ENCODE data around the gene TBC1D14.

Gene TBC1D14

GRCh38 chr4:6912441-6912840 is 2.8 kb downstream of the TBC1D14 start:
- intact Hi-C loops (cut with DNase I; ENCODE audit: low total_unique reads), result no loop called here
- H3K4me3 ChIP-seq, result no peak overlapping the region
- no peaks in the 10 kb centered on the region for H3K36me3 ChIP-seq
- H3K9me3 ChIP-seq, result no peaks in the 10 kb centered on the region
- no peak for TF ChIP-seq CTCF (IDR thresholded peaks at IDR 0.05)
- H3K4me1 ChIP-seq, result peaks cover 0 to 45% (median 29%) of the 10 kb centered on the region in 4 donors
- no peaks in the 10 kb centered on the region for H3K27me3 ChIP-seq
- no peak overlapping the region for H3K27ac ChIP-seq
- no peak for DNase-seq

- peaks cover 0 to 40% (median 25%) of the 10 kb centered on the region in 4 donors for H3K4me1 ChIP-seq
- intact Hi-C loops (cut with DNase I; ENCODE audit: low total_unique reads), result no loop called here
- H3K9me3 ChIP-seq, result no peaks in the 10 kb centered on the region
- no peaks in the 10 kb centered on the region for H3K36me3 ChIP-seq
- no peak overlapping the region for H3K4me3 ChIP-seq
- no peak for DNase-seq
- no peak for TF ChIP-seq CTCF (IDR thresholded peaks at IDR 0.05)
- H3K27me3 ChIP-seq, result no peaks in the 10 kb centered on the region
- no peak overlapping the region for H3K27ac ChIP-seq
These were observed 3.8 kb downstream of the TBC1D14 start for GRCh38 chr4:6913350-6913905.

- TF ChIP-seq CTCF (IDR thresholded peaks at IDR 0.05), result no peak
- H3K36me3 ChIP-seq, result no peaks in the 10 kb centered on the region
- no peak overlapping the region for H3K4me3 ChIP-seq
- H3K9me3 ChIP-seq, result no peaks in the 10 kb centered on the region
- peaks cover 0 to 33% (median 21%) of the 10 kb centered on the region in 4 donors for H3K4me1 ChIP-seq
- no peak for DNase-seq
- no peaks in the 10 kb centered on the region for H3K27me3 ChIP-seq
- intact Hi-C loops (cut with DNase I; ENCODE audit: low total_unique reads), result no loop called here
- no peak overlapping the region for H3K27ac ChIP-seq
These were observed 4.8 kb downstream of the TBC1D14 start for GRCh38 chr4:6914448-6914847.

- Histone ChIP-seq H3K36me3 (no peaks in the 10 kb centered on the region), H3K27ac (no peak overlapping the region), H3K27me3 (no peaks in the 10 kb centered on the region), H3K9me3 (no peaks in the 10 kb centered on the region), H3K4me1 (peaks cover 0 to 34% (median 19%) of the 10 kb centered on the region in 4 donors), H3K4me3 (no peak overlapping the region)
- intact Hi-C loops (cut with DNase I; ENCODE audit: low total_unique reads), result no loop called here
- DNase-seq, result no peak
- no peak for TF ChIP-seq CTCF (IDR thresholded peaks at IDR 0.05)
These were observed 5.7 kb downstream of the TBC1D14 start for GRCh38 chr4:6915041-6916005.

- Histone ChIP-seq H3K4me1 (peaks cover 0 to 26% (median 13%) of the 10 kb centered on the region in 4 donors), H3K27ac (no peak overlapping the region)
These were observed 6.5 kb downstream of the TBC1D14 start for GRCh38 chr4:6916069-6916586.

More at GRCh38 chr4:6916069-6916586, 6.5 kb downstream of the TBC1D14 start:
- intact Hi-C loops (cut with DNase I; ENCODE audit: low total_unique reads), result no loop called here
- TF ChIP-seq CTCF (IDR thresholded peaks at IDR 0.05), result no peak
- no peak for DNase-seq
- Histone ChIP-seq H3K4me3 (no peak overlapping the region), H3K27me3 (no peaks in the 10 kb centered on the region), H3K9me3 (no peaks in the 10 kb centered on the region), H3K36me3 (no peaks in the 10 kb centered on the region)
